GM21528 (cell line): ENCODE results near the gene C1orf159.
A peak's percentile ranks its signal among the peaks of the same experiment; 100 is the strongest.

Experiments used
- ATAC-seq: cut with Tn5 transposase; IDR thresholded peaks from one replicate; pipeline ENCODE4 v1.9.1; 2021; ENCODE audit warnings: mild to moderate bottlenecking, moderate library complexity; ENCODE audit not compliant: unreplicated experiment, low FRiP score

Gene C1orf159

DNA sequence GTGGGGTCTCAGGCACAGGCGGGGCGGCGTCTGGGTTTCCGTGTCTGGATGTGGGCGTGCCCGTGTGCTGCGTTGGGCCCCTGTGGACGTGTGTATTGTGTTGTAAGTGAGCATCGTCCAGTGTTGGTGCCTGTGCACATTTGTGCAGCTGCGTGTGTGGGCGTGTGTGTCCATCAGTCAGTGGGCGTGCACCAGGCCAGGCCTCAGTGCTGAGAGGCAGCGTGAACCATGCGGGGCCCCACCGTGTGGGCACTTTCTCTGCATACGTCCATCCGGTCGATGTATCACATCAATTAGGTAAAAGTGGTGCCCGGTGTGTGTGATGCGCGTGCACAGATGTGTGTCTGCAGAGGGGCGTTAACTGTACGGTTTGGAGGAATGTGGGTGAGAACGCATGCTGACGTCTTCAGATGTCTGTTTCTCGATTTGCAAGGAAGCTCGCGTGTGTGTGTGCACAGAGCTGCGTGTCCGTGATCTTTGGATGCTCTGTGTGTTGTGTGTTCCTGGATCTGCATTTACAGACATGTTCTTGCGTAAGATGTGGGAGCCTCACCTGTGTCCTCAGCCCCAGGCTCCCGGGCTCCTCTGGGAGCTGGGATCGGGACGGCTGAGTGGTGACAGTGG lies 71.3 kb downstream of the C1orf159 start:
- ATAC-seq = no peak

DNA sequence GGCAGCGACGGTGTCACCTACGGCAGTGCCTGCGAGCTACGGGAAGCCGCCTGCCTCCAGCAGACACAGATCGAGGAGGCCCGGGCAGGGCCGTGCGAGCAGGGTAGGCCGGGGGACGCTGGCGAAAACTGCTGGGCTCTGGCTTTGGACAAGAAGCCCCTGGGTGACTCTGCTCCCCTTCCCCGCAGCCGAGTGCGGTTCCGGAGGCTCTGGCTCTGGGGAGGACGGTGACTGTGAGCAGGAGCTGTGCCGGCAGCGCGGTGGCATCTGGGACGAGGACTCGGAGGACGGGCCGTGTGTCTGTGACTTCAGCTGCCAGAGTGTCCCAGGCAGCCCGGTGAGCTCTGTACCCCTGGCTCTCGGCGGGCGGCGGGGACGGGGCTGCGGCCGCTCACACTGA lies 72.0 kb downstream of the C1orf159 start:
- ATAC-seq = no peak

DNA sequence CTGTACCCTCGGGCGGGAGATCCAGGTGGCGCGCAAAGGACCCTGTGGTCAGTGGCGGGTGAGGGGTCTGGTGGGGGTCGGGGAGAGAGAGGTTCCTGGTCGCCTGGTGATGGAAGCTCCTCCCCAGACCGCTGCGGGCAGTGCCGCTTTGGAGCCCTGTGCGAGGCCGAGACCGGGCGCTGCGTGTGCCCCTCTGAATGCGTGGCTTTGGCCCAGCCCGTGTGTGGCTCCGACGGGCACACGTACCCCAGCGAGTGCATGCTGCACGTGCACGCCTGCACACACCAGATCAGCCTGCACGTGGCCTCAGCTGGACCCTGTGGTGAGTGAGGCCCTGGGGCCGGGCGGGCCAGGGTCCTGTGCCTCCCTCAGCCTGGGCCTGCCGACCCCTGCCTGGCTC lies 72.5 kb downstream of the C1orf159 start:
- ATAC-seq = no peak

DNA sequence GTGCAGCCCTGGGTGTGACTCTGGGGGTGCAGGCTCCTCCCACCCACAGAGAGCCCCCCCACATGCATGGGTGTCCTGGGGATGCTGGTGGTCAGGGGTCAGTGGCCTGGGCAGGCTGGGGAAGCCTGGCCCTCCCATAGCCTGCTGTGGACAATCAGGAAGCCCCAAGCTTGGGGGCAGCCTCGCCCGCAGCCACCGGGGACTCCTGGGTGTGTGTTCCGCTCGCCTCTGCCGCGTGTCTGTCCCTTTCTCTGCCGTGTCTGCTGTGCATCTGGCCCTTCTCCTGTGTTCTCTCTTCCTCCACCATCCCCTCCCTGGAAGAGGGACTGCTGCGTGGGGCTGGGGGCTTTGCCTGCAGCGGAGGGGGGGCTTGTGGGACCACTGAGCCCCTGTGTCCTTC lies 73.1 kb downstream of the C1orf159 start:
- ATAC-seq = no peak

DNA sequence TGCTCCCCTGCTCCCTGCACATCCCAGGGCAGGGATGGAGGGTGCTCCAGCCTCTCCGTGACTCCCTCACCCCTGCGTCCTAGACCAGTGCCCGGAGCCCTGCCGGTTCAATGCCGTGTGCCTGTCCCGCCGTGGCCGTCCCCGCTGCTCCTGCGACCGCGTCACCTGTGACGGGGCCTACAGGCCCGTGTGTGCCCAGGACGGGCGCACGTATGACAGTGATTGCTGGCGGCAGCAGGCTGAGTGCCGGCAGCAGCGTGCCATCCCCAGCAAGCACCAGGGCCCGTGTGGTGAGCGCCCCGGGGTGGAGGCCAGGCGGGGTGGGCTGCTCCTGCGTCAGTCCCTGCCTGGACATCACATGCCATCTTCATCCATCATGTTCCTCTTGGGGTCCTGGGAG lies 74.0 kb downstream of the C1orf159 start:
- ATAC-seq = no peak

DNA sequence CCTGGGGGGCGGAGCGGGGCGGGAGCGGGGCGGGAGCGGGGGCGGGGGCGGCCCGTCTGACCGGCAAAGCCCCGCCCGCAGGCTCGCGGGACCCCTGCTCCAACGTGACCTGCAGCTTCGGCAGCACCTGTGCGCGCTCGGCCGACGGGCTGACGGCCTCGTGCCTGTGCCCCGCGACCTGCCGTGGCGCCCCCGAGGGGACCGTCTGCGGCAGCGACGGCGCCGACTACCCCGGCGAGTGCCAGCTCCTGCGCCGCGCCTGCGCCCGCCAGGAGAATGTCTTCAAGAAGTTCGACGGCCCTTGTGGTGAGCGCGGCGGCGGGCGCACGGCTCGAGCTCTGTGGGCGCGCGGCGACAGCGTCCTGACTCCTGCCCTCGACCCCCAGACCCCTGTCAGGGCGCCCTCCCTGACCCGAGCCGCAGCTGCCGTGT lies 74.8 kb downstream of the C1orf159 start:
- ATAC-seq = no peak

DNA sequence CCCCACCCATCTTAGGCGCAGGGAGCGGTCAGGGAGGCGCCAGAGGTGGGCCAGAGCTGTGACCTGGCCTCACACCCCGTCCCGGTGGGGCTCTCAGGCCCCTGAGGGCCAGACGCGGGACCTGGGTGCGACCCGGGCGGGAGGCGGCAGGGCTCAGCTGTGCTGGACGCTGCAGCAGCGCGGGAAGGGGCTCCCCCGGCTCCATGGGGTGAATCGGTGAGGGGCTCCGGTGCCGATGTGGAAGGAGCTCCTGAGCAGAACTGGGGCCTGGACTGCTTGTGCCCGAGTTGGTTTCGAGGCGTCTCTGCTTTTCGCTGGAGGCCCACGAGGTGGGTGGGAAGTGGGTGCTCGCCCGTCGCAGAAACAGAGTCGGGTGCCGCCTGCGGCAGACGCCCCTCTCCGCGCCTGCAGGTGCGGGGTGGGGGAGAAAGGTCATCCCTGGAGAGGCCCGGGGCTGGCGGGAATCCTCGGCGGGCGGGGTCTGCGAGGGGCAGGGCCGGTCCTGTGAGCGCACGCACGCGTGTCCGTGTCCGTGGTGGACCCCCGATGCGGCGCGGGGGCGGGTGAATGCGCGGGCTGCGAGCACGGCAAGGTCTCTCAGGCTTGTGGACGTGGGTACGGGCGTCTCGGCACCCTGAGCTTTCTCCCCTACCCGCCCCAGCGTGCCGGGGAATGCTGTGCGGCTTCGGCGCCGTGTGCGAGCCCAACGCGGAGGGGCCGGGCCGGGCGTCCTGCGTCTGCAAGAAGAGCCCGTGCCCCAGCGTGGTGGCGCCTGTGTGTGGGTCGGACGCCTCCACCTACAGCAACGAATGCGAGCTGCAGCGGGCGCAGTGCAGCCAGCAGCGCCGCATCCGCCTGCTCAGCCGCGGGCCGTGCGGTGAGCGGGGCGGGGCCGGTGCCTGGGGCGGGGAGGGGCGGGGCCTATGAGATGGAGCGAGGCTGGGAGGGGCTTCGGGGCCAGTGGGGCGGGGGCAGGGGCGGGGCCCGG lies 75.6 kb downstream of the C1orf159 start:
- ATAC-seq = no peak

DNA sequence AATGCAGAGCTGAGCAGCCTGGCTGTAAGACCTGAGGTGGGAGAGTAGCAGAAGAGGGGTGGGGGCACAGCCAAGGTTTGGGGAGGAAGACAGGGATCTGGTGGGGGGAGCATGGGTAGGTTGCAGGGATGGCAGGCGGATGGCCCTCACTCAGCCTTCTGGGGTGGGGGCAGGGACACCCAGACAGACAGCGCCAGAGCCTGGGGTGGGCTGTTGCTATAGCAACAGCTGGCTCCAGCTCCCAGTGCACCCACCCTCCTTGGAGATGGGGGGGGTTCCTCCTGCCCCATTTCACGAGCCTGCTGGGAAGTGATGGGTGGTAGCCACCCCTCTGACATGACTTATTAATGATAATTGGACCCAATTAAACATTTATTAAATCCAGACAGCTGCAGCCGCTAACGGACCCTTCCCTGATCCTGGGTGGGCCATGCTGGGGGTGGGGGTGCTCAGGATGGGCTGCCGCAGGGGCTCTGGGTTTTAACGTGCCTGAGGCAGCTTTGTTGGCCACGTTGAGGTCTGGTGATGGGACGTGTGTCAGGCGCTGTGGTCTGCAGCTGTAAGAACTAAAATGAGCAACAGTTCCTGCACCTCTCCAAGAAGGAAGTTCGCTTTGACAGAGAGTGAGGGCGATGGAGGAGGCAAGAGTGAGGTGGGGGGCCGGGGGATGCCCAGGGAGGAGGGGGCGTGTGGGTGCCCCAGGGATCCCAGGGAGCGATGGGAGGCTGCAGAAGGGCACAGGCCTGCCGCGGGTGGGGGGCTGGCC lies 76.6 kb downstream of the C1orf159 start:
- ATAC-seq = no peak

DNA sequence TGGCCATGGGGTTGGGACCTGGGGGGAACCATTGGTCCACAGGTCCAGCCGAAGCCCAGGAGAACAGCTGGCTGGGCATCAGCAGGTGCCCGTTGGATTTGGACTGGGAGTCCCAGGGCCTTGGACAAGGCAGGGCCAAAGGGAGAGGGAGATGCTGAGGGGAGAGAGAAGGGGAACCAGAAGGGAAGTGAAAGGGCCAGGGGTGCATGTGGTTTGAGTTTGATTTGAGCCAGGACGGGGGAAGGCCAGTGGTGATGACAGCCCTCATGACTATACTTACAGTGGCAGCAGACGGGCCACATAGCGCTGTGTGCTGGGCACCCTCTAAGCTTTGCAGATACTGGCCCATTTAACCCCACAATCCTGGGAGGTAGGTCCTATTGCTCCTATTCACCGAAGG lies 77.2 kb downstream of the C1orf159 start:
- ATAC-seq = no peak

DNA sequence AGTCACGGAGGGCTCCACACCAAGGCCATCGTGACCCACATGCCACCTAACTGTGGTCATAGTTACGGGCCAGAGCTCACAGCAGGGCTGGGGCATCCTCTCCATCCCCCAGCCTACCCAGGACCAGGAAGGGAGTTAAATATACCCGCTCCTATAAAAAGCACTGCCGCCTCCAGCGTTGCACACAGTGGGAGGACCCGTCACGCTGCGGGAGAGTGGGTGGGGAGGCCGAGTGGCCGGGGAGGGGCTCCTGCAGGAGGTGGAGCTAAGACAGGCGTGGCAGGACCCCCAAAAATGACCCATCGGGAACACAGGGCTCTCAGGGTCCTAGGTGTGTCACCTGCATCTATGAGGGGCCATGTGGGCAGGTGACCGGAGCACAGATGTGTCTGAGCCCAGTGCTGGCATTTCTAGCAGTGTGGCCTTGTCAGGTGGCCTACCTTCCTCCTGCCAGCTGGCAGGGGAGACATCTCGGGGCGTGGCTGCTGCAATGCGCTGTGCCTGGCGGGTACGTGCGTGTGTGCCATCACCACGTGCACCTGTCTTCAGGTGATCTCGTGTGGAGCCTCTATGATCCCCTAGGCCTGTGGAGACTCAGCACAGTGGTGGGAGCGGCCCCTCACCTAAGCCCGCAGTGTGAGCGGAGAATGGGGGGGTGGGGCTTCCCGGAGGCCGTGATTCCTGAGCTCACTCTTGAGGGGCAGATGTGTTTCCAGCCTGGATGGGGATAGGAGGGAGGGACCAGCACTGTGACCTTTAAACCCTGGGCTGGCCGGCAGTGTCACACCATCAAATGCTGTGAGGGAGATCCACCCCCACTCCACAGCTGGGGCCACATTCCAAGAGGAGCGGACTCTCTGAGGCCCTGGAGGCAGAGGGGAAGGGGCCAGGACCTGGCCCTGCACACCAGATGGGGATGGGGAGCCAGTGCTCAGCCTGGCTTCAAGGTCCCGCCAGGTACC lies 78.2 kb downstream of the C1orf159 start:
- ATAC-seq = no peak

DNA sequence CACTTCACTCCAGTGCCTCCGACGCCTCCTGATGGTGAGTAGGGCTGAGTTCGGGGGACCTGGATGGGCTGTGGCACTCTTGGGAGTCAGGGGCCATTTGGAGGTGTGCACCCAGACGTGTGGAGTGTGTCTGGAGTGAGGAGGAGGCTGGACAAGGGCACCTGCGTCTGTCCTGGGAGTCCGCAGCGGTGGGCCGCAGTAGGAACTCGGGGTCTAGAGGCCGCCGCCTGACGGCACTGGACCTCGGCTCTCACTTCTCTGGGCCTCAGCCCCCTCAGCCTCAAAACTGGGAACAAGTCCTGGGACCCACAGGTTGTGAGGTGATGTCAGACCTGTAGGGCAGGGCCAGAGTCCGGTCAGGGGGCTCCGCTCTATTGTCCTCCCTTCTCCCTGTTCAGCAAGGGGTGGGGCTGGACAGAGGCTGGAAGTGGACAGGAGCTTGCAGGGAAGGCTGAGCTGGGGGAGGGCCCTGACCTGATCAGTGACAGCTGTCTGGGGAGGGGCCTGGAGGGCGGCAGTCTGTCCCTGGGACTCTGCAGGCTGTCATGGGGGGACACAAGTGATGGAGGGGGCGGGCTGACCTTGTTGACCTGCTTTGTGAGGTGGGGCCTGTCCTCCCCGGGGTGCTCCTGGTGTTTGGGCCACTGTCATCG lies 80.5 kb downstream of the C1orf159 start:
- ATAC-seq = no peak

DNA sequence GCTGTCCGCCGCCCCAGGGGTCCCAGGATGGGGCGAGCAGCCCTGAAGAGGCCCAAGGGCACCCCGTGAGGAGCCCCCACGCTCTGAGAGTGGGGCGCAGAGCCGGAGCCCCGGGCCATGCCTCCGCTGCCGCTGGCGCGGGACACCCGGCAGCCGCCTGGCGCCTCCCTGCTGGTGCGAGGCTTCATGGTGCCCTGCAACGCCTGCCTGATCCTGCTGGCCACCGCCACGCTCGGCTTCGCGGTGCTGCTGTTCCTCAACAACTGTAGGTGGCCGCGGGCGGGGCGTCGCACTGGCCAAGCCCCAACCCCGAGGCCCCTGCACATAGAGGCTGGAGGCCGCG lies 81.5 kb downstream of the C1orf159 start:
- ATAC-seq = no peak

DNA sequence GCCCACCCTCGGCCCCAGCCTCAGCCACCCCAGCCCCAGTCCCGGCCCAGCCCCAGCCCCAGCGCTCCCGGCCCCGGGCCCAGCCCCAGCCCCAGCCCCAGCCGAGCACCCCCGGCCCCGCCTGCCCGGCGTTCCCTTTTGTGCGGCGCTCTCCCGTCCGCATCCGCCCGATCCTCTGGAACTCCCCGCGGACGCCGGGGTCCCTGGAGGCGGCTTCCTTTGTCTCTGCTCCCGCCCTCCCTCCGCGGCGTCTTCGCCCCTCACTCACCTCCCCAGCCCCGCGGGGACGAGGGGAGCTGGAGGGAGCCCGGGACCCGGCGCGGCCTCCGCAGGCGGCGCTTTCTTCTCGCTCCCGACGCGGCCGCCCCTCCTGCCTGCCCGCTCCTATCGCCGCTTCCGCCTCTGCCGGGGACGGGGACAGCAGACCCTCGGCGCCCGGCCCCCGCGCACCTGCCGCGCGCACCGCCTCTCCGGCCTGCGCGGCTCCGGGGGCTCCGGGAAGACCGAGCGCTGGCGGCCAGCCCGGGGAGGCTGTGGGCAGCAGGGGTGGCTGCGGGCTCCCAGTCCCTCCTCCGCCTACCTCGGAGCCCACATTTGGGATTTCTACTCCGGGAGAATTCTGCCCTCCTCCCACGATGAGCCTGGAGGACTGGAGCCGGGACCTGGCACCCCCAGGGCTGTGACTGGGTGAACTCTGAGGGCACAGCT lies 82.0 kb downstream of the C1orf159 start:
- ATAC-seq = no peak

DNA sequence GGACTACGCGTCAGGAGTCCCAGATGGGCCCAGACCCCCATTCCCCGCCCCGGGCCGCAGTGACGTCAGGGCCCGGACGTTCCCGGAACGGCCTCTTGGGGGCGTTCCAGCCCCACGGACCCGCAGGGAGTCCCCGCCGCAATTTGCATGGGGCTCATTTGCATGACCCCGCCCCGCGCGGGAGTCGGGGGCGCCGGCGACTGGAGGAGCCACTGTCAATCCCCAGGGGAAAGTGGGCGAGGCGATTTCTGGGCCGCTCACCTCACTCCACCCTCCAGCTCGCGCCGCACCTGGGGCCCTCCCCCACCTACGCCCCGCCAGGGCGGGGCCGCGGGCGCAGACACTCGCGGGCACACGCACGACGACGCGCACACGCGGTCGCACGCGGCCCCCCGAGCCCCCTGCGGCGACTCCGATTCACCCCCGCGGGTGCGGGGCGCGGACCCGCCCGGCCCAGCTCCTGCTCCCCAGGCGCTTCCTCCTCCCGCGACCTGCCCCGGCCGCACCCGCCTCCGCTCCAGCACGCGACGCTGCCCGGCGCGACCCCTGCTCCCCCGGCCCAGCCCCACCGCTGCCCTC lies 82.8 kb downstream of the C1orf159 start:
- peak; percentile 82 for ATAC-seq

DNA sequence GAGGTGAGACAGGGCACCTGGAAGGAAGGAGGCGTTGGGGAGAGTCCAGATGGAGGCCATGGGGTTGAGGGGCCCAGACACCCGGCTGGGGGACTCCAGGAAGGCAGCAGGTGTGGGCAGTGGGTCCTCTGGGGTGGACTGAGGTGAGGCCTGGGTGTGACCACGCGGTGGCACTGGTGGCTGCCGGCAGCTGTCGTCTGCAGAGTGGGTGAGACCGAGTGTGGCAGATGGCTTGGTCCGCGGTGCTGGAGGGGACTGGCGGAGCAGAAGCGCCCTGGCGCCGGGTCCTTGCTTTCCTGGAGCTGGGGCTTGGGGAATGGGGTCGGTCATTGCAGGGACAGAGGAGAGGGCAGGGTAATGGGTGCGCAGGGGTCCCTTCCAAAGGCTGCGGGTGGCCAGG lies 83.5 kb downstream of the C1orf159 start:
- peak; percentile 3 for ATAC-seq
